ENCODE results near the gene FGF12.

The FGF12 gene

GRCh38 chr3:192091831-192092230 lies 635.5 kb downstream of the FGF12 start:
- no peak for DNase-seq (ENCODE audit: low spot score)

DNA sequence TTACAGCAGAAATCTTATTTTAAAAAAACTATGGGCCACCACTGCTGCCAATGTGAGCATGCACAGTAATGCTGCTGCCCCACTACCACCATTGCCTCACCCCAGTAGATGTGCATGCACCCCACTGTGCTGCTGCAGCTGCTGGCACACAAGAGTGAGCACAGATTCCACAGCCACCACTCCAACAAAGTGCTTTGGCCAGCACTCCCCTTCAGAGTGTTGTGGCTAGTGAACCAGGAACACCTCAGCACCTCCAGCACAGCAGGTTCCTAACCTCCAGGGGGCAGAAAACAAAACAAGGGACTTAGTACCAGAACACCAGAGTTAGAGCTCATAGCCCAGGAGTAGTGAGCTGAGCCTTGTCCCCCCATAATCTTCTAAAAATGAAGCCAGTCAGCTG lies 636.8 kb downstream of the FGF12 start:
- DNase-seq (ENCODE audit: low spot score) = no peak

Data from SW480 (cell line).